Activated CD4-positive, CD25-positive, alpha-beta regulatory T cell treated with anti-CD3 and anti-CD28 coated beads, Interleukin-2, amount 50 U/mL, for 72 hours (primary cell): ENCODE measurements around the gene CRYBA4.

Experiments
- DNase-seq: peaks from one replicate; pipeline ENCODE4 v3.0.0; 2021

The CRYBA4 gene

DNA sequence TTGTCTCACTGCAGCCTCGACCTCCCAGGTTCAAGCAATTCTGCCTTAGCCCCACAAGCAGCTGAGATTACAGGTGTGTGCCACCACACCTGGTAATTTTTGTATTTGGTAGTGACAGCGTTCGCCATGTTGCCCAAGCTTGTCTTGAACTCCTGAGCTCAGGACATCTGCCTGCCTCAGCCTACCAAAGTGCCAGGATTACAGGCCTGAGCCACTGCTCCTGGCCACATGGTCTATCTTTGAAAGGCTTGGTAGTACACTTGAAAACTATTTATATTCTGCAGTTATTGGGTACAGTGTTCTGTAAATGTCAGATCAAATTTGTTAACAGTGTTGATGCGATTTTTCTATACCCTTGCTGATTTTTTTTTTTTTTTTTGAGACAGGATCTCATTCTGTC is 9.5 kb downstream of the CRYBA4 start:
- no peak for DNase-seq

DNA sequence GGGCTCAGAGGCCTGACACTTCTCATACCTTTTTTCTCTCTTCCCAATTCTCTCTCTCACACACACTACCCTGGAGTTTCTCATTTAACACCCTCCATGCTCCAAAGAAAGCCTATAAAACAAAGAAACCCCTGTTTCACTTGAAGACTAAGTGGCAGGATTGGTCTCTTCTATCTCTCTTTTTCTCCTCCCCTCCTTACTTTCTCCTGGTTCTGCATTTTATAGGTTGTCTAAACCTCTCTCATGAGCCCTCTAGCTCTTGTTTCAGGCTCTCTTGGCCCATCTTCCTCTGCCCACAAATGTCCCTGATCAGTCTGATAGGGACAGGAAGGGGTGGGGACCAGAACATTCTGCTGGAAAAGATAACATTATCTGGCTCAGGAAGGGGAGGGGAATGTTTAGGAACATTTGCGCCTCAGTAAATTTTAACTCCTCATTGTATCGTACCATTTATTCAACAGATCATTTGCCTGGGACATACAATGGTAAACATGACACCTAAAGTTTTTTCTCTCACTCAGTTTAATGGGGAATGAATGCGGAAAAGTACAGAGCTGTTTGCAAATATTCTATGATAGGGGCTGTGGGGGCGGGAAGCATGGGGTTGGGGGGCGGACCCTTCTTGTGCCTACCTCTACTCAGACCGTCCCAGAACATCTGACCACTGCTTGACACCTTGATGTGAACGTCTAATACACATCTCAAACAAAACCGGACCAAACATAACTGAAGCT is 10.8 kb downstream of the CRYBA4 start:
- no peak for DNase-seq

DNA sequence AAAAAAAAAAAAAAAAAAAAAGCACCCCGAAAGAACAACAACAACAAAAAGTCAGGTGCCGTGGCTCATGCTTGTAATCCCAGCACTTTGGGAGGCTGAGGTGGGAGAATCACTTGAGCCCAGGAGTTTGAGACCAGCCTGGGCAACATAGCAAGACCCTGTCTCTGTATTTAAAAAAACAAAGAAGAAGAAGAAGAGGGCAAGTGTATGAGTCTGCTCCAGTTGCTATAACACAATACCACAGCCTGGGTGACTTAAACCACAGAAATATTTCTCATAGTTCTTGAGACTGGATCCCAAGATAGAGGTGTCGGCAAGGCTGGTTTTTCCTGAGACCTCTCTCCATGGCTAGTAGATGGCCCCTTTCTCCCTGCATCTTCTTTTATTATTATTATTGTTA is 12.4 kb downstream of the CRYBA4 start:
- no peak for DNase-seq

DNA sequence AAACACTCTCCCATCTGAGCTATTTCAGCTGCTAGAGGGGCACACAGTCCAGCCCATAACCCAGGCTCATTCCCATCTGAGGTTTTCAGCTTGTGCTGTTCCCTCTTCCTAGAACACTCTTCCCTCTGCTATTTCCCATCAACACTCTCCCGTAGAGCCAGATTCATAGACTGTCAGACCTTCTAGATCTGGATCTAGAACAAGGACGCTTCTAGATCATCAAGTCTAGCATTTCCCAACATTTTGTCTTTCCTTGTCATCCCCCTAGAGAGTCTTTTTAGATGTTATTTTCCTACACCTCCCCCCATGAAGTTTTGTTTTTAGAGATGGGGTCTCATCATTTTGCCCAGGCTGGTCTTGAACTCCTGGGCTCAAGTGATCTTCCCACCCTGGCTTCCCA is 13.4 kb downstream of the CRYBA4 start:
- DNase-seq = no peak

DNA sequence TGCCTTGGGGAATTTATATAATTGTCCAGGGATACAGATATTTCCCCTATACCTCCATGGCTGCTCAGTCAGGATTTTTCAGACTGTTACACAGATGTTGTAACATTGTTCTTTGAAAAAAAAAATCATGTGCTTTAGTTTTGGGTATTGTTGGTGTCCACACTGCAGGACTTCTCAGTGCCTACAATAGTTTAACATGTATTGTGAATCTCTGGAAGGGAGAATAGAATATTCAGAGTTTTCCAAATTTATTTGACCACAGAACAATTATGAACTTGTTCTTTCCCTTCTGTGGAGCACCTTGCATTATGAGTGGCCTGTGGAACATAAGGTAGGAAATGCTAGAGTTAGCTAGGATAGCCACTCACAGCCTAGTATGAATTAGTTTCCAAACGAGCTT is 14.5 kb downstream of the CRYBA4 start:
- no peak for DNase-seq

DNA sequence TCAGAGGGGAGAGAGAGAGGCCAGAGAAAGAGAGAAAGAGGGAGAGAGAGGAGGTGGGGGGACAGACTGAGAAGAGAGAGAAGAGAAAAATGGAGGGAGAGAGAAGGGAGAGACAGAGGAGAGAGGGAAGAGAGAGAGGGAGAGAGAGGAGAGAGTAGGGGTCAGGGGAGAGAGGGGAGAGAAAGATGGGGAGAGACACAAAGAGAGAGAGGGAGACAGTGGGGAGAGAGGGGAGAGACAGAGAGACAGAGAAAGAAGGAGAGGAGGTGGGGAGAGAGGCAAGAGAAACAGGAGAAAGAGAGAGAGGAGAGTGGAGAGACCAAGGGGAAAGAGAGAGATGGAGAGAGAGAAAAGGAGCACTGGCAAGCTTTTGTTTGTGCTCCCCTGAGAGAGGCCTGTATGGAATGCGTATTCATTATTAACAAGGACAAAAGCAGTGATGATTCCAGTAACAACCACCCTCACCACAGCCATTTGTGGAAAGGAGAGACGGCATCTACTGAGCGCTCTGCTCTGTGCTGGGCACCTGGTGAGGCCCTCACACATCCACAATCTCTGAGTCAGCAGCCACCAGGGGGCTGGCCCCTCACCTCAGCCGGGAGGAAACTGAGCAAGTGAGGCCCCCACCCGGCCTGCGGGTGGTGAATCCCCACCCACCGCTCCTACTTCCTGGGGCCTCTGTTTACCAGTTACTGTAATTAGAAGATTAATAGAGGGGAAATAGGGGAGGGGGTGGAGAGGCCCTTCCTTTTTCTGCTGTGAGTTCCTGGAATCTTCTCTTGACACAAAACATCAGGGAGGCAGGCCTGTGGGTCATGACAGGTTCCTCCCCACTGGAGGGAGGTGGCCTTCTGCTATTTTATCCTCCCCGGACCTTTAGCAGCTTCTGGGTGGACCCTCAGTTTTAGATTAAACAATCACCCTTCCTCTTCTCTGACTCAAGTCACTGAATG is 21.0 kb downstream of the CRYBA4 start:
- peak; percentile 77 for DNase-seq

DNA sequence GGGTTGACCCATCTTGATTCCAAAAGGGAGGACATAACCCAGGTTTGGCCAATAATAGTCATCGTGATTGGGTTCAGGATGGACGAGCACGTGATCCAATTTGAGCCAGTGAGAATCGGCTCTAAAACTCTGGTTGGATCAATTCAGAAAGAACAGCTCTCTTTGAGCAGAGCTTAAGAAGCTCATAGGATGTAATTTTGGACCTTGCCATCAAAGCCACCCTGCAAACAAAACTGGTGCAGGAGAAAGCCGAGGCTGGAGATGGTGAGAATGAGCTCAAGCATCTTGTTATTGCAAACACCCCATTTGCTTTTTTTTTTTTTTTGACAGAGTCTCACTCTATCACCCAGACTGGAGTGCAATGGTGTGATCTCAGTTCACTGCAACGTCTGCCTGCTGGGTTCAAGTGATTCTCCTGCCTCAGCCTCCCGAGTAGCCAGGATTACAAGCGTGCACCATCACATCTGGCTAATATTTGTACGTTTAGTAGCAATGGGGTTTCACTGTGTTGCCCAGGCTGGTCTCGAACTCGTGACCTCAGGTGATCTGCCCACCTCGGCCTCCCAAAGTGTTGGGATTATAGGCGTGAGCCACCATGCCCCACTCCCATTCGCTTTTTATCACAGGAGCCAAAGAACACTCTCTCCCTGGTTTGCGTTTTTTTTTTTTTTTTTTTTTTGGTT is 21.8 kb downstream of the CRYBA4 start:
- DNase-seq = no peak

DNA sequence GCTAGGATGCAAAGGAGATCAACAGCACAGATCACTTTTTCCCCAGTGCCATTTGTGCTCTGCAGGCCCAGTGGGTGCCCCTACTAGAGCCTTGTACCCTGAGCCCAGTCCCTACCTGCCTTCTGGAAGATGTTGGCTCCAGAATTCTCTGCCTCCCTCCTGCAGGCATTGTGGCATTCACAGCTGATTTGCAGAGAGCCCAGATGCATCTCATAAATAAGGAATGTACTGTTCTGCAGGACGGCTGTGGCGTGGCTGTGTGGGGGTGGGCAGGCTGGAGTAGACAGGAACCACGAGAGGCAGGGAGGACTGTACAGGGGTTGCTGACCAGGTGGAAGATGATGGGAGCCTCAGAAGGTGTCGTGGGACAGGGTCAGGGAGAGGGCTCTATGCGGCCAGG is 24.4 kb downstream of the CRYBA4 start:
- DNase-seq = no peak

DNA sequence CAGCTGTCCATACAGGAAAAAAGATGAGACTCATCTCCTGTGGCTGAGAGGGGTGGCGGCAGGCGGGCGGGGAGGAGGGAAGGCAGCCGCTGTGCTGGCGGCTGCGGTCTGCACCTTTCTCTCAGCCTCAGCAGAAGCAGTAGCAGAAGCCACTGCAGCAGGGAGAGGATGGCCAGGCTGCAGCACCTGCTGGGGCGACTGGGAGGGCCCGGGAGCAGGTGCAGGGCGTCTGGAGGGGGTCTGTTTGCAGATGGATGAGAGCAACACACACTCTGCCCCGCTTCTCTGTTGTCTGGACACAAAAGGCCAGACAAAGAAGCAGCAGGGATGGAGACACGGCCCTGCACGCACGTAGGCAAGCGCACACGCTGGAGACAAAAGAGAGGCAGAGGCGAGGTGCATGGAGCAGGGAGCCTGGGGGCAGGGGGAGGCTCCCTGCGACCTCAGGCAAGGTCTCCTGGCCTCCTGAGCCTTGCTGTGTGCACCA is 26.3 kb downstream of the CRYBA4 start:
- DNase-seq = no peak

DNA sequence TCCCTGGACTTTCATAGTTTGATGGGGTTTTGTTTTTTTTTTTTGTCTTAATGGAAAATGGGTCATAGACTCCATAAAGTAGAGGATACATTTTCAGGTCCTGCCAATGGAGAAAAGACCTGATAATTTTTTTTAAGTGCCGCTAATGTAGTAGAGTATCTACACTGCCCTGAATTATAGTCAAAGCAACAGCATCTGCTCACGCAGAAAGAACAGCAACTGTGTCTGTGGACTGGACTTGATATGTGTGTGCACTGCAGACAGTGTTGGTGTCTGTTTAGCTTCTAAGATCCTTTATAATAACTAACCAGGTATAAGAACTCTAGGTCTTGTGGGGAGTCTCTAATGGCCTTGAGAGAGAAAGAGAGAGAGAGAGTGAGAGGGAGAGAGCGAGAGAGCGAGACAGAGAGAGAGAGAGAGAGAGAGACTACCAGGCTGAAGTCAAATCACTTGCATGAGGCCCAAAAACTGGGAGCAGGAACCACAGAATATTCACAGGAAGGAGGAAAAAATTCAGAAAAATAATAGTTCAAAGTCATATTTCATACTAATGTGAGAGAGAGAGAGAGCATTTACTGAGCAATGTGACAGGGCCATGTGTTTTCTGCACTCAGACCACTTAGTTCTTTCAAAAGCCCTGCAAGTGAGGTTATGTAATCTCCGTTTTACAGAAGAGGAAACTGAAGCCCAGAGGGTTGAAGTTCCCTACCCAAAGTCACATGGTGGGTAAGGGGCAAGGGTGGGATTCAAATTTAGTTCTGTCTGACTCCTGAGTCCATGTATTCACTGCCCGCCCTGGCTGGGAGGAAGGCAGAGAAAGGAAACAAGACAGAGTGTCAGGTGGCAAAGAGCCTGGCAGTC is 27.0 kb downstream of the CRYBA4 start:
- DNase-seq = no peak

DNA sequence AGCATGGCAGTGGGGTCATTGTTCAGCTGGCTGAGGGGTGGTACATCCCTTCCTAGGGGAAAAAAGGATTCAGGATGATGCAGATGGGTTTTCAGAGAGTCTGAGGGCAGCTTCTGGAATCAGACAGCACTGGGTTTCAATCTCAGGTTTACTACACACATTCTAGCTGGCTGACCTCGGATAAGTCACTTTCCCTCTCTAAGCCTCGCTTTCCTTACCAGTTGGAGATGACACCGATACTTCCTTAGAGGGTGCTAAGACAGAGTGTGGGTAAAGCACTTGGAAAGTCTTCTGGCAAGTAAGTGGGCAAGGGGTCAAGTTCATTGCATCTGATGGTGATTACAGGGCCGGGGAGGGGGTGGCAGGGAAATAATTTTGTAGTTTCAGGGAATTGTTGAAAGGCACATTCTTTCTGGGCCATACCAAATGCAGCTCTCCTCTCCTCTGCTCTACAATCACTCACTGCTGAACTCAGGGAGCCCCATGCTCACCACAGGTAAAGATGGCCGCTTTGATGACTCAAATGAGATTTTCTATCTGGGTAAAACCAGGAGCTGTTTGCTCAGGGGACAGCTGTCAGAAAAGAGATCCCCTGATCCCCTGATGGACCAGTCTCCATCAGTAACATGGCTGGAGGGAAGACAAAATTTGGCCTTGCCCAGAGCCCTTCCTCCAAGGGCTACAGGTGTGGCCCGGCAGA is 29.1 kb downstream of the CRYBA4 start:
- DNase-seq = no peak

DNA sequence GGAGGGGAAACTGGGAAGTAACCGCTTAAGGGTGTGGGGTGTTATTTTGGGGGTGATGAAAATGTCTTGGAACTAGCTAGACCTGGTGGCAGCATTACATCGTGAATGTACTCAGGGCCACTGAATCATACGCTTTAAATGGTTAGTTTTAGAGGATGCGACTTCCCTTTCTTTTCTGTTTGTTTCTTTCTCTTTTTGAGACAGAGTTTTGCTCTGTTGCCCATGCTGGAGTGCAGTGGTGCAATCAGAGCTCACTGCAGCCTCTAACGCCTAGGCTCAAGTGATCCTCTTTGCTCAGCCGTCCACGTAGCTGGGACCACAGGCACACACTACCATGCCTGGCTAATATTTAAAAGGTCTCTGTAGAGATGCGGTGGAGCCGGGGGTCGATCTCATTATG is 30.1 kb downstream of the CRYBA4 start:
- DNase-seq = no peak

DNA sequence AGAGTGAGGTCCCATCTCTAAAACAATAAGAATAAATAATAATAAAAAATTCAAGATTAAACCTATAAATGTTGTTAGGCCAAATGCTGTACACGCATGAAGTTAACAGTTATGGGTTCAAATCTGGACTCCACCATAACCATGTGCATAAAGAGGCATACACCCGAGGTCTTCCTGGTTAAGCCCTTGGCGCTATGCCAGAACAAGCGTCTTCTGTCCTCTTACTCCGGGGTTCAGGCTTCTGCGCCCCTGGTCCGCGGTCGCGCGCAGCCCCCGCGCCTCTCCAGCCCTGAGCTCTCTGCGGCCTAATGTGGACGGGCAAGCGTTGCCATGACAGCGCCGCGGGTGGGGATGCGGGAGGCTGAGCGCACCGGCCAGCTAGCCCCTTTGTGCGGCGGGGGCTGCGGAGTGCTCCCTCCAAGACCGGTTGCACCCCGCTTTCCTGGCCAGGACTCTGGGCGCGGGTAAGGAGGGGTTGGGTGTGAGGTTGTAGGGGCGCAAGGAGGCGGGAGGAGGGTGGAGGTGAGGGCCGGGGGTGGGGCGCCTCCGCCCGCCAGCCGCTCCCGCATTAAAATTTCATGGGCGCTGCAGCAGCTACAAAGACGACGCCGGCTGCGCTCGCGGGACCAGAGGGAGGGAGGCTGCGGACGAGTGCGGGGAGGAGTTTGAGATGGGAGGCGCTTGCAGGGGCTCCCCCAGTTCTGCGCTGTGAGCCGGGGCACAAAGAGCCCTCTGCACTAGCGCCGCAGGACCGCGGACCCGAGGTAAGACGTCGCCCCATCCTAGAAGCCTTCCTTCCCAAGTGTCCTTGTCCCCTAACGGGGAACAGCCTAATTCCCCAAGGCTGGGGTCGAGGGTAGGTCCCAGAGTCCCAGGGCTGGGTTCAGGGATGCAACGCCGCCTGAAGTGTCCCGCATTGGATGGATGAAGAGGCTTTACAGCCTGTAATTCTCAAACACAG is 35.4 kb downstream of the CRYBA4 start, which contains the start of gene MIAT:
Gene MIAT (plus strand): TSS at position 698 of the 961 bp plus-strand sequence.
- peak; percentile 70 for DNase-seq

DNA sequence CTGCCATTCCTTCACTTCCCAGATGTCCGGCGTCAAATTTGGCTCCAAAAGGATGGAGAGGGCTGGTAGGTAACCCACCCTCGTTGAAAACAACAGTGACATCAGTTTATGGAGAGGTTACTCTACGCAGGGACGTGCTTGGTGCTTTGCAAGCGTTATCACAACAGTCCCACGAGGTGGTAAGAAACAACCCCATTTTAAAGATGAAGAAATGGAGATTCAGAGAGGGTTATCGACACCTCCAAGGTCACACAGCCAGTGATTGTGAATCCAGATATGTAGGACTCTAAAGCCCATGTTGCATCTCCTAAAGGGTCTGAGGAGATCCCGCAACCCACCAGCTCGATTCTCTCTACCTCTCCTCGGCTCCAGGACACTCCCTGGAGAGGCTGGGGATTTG is 36.4 kb downstream of the CRYBA4 start:
- DNase-seq = no peak

DNA sequence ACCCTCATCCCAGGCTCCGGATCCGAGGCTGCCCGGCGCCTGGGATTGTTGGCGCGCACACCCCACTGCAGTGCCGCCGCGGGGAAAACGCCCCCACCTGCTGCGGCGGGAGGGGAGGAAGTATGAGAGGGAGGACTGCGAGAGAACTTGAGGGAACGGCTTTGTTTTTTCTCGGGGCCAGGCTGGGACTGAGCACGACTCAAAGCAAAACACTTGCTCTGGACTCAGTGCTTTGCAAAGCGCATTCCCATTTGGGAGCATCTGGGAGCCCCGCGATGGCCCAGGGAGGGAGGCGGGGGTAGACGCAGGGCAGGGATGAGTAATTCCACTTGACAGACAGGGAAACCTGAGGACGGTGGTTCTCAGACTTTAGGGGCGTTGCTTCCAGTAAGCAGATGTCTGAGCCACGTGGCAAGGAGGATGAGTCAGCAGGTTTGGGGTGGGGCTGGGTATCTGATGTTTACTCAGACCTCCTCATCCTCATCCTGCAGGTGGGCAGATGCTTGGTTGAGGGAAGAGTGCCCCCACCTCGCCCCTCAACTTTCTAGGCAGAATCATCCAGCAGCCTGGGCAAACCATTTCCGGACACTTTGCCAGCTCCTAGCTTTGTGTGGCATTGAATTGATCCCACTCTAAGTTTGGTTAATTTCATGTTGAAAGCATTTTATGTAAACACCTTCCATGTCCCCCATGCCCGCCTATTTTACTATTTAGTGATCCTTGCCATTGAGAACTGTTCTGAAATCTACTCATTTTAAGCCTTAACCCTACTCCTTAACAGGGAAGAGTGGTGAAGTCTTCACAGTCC is 37.1 kb downstream of the CRYBA4 start:
- peak; percentile 68 for DNase-seq

DNA sequence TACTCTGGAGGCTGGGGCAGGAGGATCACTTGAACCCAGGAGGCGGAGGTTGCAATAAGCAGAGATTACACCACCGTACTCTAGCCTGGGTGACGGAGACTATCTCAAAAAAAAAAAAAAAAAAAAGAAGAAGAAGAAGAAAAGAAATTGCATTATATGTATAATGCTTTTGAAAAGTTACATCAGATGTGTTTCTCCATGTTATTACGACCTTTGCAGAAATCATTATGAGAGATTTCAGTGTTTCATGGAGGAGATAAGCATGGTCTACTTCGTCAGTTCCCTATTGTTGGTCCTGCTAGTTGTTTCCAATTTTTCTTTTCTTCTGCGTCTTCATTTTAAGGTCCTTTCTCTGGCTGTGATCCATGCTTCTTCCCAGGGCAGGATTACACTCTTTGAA is 38.6 kb downstream of the CRYBA4 start:
- no peak for DNase-seq

DNA sequence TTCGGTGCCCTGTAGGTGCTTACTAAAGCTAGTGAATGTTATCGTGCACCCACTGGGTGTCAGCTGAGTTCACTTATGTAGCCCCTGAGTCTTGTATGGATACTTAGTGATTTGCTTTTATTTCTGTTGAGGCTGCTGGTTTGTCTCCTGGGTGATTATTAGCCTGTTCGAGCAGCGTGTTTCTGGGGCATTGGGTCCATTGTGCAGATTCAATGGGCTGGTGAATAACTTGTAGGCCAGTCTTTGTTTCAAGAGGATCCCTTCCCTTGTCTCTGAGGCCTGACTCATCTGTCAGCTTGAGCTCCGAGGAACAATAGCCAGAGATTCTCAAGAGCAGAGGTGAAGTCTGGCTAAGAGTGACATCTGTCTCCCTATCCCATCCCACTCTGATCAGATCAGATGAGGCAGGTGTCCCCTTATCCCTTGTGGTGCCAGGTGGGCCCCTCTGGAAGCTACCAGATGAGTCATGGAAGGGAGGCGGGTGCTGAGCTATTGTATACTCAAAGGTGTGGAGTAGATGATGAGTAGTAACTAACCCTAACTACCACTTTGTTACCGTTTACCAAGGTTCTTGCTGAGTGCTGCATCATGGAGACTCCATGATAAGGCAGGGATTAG is 39.3 kb downstream of the CRYBA4 start:
- no peak for DNase-seq

DNA sequence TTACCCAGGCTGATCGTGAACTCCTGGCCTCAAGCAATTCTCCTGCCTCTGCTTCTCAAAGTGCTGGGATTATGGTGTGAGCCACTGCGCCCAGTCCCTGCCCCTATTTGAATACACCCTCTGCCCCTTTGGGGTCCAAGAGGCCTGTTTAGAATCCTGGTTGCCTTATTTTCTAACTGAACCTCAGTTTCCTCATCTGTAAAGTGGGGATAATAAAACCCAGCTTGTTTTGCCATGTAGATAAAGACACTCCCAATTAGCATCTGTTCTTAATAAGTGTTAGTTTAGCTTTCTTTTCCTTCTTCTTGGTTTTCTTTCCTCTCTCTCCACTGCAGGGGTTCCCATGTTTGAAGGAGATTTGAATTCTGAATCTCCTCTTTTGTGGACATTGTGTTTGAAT is 40.4 kb downstream of the CRYBA4 start:
- no peak for DNase-seq

DNA sequence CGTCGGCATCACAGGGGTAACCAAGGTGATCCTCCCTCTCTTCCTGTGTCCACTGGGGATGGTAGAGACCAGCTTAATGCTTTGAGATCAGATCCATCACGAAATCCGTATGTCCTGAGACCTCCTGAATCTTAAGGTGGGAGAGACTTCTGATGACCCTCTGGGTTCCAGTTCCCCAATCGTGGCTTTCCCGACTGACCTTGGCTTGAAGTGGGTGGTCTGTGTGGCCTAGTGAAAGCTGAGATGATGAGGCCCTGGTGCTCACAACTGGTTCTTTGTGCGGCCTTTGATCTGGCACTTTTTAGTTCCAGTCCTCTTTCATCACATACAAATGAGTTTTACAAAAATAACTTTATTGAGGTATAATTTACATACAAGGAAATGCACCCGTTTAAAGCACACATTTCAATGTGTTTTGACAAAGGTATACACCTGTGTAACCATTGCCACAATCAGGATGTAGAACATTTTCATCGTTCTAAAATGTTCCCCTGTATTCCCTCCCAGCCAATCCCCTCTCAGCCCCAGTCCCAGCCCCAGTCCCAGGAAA is 41.7 kb downstream of the CRYBA4 start:
- DNase-seq = no peak
